ENCODE data around the gene AEN.

Gene AEN

GRCh38 chr15:88652456-88653199 is 31.5 kb downstream of the AEN start:
- no peak for DNase-seq

- no peak for DNase-seq
These were observed 32.3 kb downstream of the AEN start for GRCh38 chr15:88653200-88654064.

- no peak for DNase-seq
These were observed 33.4 kb downstream of the AEN start for GRCh38 chr15:88654430-88655102.

DNA sequence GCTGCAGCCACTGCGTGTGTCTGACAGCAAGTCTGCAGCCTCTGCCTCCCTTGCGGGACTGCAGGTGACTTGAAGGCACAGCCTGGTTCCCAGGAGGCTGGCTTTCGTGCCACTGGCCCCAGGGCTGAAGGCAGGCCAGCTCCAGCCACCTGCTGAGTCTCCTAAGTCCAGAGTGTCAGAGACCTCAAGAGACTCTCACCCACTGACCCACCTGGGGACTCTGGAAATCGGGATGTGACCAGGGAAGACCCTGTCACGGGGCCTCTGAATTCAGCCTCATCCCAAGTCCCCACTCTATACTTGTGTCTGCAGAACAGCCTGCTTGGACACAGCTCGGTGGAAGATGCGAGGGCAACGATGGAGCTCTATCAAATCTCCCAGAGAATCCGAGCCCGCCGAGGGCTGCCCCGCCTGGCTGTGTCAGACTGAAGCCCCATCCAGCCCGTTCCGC is 34.0 kb downstream of the AEN start:
- no peak for DNase-seq

- no peak for DNase-seq
These were observed 34.8 kb downstream of the AEN start for GRCh38 chr15:88655800-88656488.

- no peak for DNase-seq
These were observed 35.7 kb downstream of the AEN start for GRCh38 chr15:88656760-88657221.

GRCh38 chr15:88657326-88658069 is 36.4 kb downstream of the AEN start:
- no peak for DNase-seq

DNA sequence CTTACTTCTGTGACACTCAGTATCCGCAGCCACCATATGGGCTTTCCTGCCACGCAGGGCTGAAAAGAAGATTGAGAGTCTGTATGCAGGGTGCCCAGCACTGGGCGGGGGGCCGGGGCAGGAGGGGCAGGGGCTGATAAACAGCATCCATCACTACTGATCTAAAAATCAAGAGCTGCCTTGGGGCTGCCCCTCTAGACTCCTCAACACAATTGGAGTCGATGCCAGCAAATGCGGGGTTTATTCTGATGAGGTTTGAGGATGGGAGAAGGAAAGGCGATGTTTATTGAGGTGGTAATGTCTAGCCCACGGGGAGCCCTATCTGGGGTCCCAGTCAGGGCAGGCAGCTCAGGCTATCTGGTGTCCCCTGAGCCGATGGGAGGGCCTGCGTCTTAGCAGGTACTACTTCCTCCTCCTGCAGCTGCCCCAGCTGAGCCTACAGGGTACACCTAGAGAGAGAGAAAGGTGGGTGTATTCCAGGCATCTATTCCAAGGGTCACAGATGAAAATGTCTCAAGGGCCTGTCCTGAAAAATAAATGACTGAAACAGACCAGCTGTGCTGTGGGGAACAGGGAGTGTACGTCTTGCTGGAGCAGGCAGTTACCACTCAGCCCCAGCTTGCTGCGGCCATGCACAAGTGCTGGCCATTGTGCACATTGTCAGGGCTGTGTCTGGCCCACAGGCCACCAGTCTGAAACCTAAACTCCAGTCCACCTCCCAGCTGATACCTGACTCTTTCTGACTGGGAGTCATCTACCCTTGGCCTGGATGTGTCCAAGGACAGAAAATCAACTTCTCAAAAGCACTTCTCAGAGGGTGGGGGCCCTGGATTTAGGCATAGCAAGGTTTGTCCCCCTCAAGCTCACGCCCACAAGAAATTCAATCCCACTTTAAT is 37.2 kb downstream of the AEN start:
- DNase-seq, result no peak

GRCh38 chr15:88658972-88659931 is 38.1 kb downstream of the AEN start:
- DNase-seq, result peak; percentile 24

DNA sequence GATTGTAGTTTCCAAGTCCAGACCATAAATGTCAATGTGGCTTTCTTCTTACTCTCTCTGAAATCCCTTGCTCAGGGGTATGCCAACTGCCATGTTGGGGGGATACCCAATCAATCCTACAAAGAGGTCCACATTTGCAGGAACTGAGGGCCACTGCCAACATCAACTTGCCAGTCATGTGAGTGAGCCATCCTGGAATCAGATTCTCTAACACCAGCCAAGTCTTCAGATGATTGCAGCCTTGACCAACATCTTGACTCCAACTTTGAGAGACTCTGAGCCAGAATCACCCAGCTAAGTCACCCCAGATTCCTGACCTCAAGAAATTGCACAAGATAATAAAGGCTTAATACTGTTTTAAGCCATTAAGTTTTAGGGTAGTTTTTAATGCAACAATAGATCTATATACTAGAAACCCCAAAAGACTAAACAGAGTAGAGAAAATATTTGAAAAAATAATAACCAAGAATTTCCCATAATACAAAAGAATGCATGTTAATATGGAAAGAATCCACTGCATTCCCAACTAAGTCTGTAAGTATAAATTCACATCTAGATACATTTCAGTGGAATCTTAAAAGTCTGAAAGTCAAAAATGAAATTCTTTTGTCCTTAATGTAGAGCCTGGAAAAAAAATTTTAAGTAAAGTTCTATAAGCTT is 40.0 kb downstream of the AEN start:
- DNase-seq, result no peak

GRCh38 chr15:88661761-88662556 is 40.8 kb downstream of the AEN start:
- no peak for DNase-seq

DNA sequence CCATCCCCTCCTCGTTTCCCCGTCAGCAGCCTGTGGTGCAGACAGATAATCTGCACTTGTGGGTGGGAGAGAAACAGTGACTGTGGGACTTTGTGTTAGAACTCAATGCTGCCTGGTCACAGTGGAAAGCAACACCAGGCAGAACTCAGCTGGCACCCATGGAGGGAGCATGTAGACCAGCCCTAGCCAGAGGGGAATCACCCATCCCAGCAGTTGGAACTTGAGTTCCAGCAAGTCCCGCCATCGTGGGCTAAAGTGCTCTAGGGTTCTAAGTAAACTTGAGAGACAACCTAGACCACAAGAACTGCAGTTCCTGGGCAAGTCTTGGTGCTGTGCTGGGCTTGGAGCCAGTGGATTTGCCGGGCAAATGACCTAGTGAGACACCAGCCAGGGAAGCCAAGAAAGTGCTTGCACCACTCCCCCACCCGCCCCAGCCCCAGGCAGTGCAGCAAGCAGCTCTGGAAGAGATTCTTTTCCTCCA is 42.0 kb downstream of the AEN start:
- DNase-seq, result peak; percentile 18

GRCh38 chr15:88664151-88664778 is 43.1 kb downstream of the AEN start:
- no peak for DNase-seq

GRCh38 chr15:88674661-88675060 is 53.5 kb downstream of the AEN start:
- no peak for DNase-seq

GRCh38 chr15:88678755-88679154 is 57.6 kb downstream of the AEN start:
- no peak for DNase-seq

DNA sequence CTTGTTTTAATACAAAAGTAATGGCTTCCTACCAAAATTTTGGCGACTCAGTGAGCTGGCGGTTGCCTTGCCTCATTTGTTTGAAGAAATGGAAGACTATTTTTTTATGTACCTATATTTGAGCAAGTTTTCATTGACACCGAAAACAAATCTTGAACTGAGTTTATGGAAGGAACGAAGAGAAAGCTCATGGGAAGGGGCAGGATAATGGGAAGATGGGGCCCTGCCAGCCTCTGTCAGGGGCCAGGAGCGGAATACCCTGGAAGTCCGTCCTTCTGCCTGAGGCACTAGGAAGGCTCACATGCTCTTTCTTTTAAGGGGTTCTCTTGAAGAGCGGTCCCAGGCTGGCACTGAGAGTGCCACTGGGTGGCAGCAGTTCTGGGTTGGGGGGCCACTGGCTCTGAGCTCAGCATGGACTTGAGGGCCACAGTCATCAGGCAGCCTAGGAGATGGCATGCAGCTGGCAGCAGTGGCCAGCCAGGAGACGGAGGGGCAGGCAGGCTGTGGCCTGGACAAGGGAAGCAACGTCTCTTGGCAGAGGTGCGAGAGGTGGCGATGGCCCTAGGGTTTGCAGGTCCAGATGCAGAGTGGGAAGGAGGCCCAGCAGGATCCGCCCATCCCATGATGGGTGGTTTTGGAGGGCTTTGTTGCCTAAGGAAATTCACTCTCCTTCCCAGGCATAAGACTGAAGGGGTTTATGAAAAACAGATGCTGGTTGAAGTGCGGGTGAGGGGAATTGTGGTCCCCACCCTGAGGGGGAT is 59.3 kb downstream of the AEN start:
- DNase-seq, result no peak
